HUES48 (cell line): ENCODE results near the gene CTSW.
"Not testable (repeated sequence)": the region's sequence is repeated elsewhere in the genome, so short reads cannot be mapped to it uniquely, and the experiment has no call there.

Source experiments
- H3K27ac ChIP-seq: one replicate; pipeline ENCODE4 v1.7.0; 2013; ENCODE audit warnings: low read depth, low read length, inconsistent platforms
- H3K27me3 ChIP-seq: 2 replicates; pipeline ENCODE4 v1.6.1; 2013; ENCODE audit warnings: mild to moderate bottlenecking, low read length; ENCODE audit not compliant: control insufficient read depth, insufficient read depth
- H3K36me3 ChIP-seq: 2 replicates; pipeline ENCODE4 v1.6.1; 2013; ENCODE audit warnings: low read length; ENCODE audit not compliant: control insufficient read depth, insufficient read depth
- H3K4me1 ChIP-seq: 2 replicates; pipeline ENCODE4 v1.6.1; 2013; ENCODE audit warnings: mild to moderate bottlenecking, low read length; ENCODE audit not compliant: control insufficient read depth, insufficient read depth
- H3K4me3 ChIP-seq: 2 replicates; pipeline ENCODE4 v1.5.1; 2013; ENCODE audit warnings: mild to moderate bottlenecking, low read depth, low read length
- H3K9ac ChIP-seq: 2 replicates; pipeline ENCODE4 v1.6.1; 2013; ENCODE audit warnings: mild to moderate bottlenecking, low read depth, low read length, moderate library complexity
- H3K9me3 ChIP-seq: 2 replicates; pipeline ENCODE4 v1.6.1; 2013; ENCODE audit warnings: low read length; ENCODE audit not compliant: control insufficient read depth, insufficient read depth

CTSW gene

DNA sequence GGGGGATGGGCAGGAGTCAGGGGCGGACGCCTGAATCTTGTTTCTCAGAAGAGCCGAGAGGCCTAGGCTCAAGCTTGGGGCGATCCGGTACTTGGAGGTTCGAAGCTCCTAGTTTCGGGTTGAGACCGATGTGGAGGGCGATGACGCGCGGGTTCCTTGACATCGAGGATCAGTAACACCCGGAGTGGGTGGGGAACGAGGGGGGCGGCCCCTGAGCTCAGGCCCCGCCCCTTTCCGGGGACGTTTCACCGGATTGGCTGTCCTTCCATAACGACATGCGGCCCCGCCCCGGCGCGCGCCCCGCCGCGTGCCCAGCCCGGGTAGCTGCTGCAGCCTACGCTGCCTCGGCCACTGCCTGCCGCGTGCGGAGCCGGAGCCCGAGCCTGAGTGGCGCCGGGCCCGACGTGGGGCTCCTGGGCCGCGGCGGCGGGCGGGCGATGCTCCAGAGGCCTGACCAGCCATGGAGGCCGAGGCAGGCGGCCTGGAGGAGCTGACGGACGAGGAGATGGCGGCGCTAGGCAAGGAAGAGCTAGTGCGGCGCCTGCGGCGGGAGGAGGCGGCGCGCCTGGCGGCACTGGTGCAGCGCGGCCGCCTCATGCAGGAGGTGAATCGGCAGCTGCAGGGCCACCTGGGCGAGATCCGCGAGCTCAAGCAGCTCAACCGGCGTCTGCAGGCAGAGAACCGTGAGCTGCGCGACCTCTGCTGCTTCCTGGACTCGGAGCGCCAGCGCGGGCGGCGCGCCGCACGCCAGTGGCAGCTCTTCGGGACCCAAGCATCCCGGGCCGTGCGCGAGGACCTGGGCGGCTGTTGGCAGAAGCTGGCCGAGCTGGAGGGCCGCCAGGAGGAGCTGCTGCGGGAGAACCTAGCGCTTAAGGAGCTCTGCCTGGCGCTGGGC lies 10.9 kb downstream of the CTSW start, which contains the start of gene CCDC85B:
TSS of gene CCDC85B (plus strand) at position 350 of the 895 bp plus-strand sequence. CDS start at position 461, 111 bp downstream.
- Histone ChIP-seq H3K27ac (peak within 1 kb of the TSS; percentile 75), H3K27me3 (peaks cover 18% of the 10 kb centered on the region), H3K9ac (peak within 1 kb of the TSS; percentile 77; the same call in 1 of the 2 replicates), H3K4me1 (peaks cover 25% of the 10 kb centered on the region), H3K36me3 (peaks cover 15% of the 10 kb centered on the region), H3K4me3 (peak within 1 kb of the TSS; percentile 85), H3K9me3 (no peaks in the 10 kb centered on the region)

DNA sequence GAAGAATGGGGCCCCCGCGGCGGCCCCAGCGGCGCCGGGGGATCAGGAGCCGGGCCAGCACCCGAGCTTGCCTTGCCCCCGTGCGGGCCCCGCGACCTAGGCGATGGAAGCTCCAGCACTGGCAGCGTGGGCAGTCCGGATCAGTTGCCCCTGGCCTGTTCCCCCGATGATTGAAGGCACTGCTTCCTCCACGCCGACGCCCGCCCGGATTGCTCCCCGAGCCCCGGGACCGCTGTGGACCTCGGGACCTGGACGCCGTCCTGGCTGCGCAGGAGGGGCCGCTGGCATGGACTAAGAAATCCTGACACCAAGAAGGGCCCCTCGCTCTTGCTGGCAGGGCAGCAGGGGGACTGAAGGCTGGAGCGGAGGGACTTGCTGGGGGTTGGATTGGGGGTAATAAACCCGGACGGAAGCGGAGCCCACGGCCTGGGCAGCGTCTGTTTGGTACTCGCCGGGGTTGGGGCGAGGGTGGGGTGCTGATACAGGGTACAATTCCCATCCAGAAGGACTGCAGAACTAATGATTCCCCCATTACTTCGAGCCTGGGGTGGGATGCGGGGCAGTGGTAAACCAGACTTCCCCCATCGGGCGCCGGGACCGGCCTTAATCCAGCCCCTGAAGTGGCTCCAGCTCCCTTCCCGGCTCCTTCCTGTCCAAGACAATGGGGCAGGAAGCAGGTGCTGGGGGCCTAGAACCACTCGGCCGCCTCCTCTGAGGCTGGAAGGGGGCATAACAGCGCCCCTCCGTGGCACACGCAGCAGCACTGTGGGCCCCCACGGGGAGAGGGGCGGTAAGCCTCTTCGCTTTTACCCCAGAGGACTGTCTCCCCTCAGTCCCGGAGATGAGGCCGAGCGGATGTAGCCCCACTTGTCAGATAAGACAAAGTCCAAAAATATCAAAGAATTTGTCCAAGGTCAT lies 11.8 kb downstream of the CTSW start:
- H3K9me3 ChIP-seq, result no peaks in the 10 kb centered on the region
- H3K27me3 ChIP-seq, result peaks cover 18% of the 10 kb centered on the region
- peaks cover 25% of the 10 kb centered on the region for H3K4me1 ChIP-seq
- H3K4me3 ChIP-seq, result peak overlapping the region; percentile 85
- H3K9ac ChIP-seq, result peak overlapping the region; percentile 77; the same call in 1 of the 2 replicates
- H3K36me3 ChIP-seq, result peaks cover 6% of the 10 kb centered on the region
- H3K27ac ChIP-seq, result peak overlapping the region; percentile 75

DNA sequence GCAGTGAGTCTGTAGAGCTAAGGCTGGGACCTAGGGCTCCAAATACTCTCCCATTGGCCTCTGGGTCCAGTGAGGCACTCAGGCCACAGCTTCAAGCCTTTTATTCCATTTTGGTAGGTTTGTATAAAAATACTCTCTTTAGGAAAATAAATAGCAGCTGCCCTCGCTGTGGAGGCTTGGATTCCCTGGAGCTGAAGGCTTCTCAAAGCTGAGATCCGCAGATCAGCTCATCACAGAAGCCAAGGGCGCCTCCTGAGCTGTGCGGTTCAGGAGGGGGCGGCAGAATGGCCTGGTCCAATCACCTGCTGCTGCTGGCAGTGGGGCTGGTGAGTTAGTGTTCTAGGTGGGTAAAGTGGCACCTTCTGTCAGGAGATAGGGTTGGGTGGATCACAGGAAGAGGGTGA lies 12.5 kb downstream of the CTSW start:
- Histone ChIP-seq H3K27me3 (peaks cover 18% of the 10 kb centered on the region), H3K27ac (peak overlapping the region; percentile 75), H3K4me3 (peak overlapping the region; percentile 85), H3K4me1 (peaks cover 25% of the 10 kb centered on the region)
- H3K9me3 ChIP-seq, H3K36me3 ChIP-seq, H3K9ac ChIP-seq: not testable (repeated sequence)

DNA sequence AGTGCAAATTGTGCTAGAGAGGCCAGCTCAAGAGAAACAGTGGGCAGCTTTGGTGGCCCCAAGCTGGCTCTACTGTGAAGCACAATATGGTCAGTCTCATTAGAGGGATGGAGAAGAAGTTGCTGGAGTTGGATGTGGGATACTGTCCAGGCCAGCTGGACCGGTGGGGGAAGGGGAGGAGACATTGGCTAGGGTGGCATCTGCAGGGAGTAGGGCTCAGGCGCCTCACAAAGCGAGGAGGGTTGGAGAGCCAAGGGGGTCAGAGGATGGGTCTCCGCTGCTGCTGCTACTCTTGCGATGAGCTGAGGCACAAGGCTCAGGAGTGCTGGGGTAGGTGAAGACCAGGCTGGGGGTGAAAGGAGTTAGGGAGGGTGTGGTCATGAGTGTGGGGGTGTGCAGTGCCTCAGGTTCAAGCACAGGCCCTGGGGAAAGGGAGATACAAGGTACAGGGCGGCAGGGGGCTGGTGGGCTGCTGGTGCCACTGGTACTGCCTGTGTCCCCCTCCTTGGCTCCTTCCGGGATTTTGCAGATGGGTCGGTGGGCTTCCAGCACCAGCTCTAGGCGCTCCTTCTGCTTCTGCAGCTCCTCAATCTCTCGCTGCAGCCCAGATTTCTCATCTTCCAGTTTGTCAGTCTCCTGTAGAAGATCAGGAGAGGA lies 13.2 kb downstream of the CTSW start:
- peaks cover 22% of the 10 kb centered on the region for H3K4me1 ChIP-seq
- H3K27ac ChIP-seq, result no peak overlapping the region
- no peak overlapping the region for H3K9ac ChIP-seq
- H3K27me3 ChIP-seq, result peaks cover 18% of the 10 kb centered on the region
- H3K9me3 ChIP-seq, result no peaks in the 10 kb centered on the region
- no peaks in the 10 kb centered on the region for H3K36me3 ChIP-seq
- no peak overlapping the region for H3K4me3 ChIP-seq

DNA sequence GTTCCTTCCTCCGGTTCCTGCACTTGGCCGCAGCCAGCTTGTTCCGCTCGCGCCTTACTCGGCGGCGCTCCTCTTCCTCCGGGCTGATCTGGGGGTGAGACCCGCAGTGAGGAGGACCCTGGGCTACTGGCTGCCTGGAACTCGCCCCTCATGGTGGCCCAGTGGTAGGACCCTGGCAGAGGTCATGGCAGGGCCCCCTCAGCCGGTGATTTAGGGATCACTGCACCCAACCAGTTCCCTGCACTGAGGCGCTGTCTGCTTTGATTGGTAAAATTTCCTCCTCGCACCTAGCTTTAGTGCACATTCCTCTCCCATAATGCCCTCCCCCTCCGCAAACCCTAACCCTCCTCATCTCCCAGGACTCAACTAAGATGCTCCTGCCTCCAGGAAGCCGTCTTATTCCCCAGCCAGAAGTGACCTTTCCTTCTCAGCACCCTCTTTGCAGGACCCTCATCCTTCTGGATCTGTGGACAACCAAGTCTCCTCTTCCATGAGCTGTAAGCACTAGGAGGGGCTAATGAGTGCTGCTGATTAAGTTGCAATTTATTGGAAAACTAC lies 14.5 kb downstream of the CTSW start:
- Histone ChIP-seq H3K27ac (no peak overlapping the region), H3K9me3 (no peaks in the 10 kb centered on the region), H3K36me3 (no peaks in the 10 kb centered on the region), H3K4me1 (peaks cover 19% of the 10 kb centered on the region), H3K9ac (no peak overlapping the region), H3K4me3 (no peak overlapping the region), H3K27me3 (peaks cover 27% of the 10 kb centered on the region)

DNA sequence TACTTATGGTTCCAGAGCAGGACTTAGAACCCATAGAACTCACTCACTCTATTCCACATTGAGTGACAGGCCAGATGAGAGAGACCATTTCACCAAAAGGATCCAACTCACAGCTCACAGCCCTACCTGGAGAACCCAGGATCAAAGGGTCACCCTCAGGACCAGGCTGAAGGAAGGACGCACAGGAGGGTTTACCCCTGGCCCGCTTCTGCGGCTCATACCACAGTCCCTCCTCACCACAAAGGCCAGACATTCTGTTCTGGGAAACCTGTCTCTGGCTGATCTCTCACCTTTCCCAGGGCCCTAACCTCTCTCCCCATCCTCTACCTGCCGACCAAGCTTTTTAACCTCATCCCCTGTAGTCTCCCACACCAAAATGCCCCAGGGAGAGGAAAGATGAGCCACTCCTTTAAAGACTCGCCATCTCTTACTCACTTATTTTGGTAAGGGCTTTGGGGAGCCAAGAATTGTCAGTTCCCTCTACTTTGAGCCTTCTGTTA lies 15.9 kb downstream of the CTSW start:
- peaks cover 25% of the 10 kb centered on the region for H3K27me3 ChIP-seq
- H3K4me1 ChIP-seq, result peaks cover 10% of the 10 kb centered on the region; the same call in 1 of the 2 replicates
- no peaks in the 10 kb centered on the region for H3K36me3 ChIP-seq
- no peak overlapping the region for H3K9ac ChIP-seq
- no peaks in the 10 kb centered on the region for H3K9me3 ChIP-seq
- no peak overlapping the region for H3K27ac ChIP-seq
- H3K4me3 ChIP-seq, result no peak overlapping the region

DNA sequence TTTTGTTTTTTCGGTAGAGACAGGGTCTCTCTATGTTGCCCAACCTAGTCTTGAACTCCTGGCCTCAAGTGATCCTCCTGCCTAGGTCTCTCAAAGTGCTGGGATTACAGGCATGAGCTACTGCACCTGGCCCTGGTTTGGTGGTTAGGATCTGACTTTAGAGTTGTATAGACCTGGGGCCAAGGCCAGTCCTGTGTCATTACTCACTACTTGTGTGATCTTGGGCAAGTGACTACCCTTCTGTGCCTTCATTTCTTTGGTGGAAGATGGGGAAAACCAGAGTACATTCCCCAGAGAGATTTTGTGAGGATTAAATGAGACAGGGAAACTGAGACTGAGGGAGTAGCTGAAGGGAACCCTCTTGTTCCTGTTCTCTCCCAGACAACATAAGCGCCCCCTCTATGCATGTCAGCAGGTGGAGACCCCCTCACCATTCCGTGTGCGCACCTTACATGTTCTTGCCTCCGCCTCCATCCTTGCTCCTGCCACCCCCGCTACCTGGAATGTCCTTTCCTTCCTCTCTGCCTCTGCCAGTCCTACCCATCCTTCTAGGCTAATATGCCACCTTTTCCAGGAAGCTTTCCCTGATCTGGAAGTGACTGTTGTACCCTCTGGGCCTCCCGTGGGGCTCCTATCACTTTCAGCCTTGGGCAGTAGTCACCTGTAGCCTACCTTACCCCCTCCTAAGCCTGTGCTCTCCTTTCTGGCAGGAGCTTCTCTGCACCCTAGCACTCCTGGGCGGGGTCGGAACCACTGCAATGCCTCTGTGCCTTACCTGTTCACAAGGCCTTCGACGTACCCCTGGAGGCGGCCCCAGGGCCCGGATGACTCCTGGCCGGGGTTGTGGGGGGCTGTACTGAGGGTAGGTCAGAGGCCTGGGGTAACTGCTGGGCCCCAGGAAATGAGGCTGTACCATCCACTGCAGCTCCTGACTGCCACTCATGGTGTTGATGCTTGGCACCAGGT lies 16.7 kb downstream of the CTSW start:
- Histone ChIP-seq H3K27me3 (peaks cover 31% of the 10 kb centered on the region), H3K36me3 (no peaks in the 10 kb centered on the region), H3K9ac (no peak overlapping the region), H3K4me3 (no peak overlapping the region), H3K9me3 (no peaks in the 10 kb centered on the region), H3K4me1 (peaks cover 10% of the 10 kb centered on the region; the same call in 1 of the 2 replicates), H3K27ac (no peak overlapping the region)

DNA sequence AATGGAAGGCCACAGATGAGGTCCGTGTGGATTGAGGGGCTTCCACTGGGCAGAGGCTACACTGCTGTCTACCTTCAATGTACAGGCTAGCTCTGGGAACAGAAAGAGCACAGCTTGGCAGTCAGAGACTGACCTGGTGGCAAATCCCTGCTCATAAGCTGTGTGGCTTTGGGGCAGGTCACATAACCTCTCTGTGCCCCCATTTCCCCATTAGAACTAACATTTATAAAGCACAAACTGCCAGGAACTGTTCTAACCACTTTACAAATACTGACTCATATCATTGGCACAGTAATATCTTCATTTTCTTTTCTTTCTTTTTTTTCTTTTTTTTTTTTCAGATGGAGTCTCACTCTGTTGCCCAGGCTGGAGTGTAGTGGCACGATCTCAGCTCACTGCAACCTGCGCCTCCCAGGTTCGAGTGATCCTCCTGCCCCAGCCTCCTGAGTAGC lies 17.4 kb downstream of the CTSW start:
- Histone ChIP-seq H3K27ac (no peak overlapping the region), H3K9me3 (no peaks in the 10 kb centered on the region), H3K27me3 (peaks cover 35% of the 10 kb centered on the region), H3K4me1 (peaks cover 7% of the 10 kb centered on the region; the same call in 1 of the 2 replicates), H3K36me3 (no peaks in the 10 kb centered on the region), H3K4me3 (no peak overlapping the region), H3K9ac (no peak overlapping the region)

DNA sequence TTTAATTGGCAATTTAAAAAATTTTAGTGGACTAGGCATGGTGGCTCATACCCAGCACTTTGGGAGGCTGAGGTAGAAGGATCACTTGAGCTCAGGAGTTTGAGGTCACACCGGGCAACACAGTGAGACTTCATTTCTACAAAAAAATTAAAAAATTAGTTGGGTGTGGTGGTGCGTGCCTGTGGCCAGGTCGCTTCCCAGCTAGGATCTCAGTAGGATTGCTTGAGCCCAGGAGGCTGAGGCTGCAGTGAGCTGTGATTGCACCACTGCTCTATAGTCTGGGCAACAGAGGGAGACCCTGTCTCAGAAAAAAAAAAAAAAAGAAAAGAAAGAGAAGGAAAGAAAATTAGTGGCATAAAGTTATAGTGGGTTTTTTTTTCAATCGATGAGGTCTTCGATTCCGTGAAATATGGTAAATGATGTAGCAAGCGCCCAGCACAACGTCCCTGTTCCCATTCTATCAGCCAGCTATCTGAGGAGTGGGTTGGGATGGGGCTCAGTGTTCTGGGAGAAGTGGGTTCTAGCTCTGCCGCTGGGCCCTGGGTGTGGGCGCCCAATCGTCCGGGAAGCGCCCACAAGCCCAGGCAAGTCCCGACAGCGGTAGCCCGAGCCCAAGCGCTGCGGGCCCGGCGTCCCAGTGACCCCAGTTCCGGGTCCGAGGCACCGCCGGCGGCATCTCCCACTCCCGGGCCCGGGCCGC lies 19.2 kb downstream of the CTSW start:
- peak overlapping the region; percentile 69; the same call in 1 of the 2 replicates for H3K9ac ChIP-seq
- no peaks in the 10 kb centered on the region for H3K9me3 ChIP-seq
- H3K36me3 ChIP-seq, result no peaks in the 10 kb centered on the region
- H3K4me1 ChIP-seq, result peaks cover 9% of the 10 kb centered on the region
- H3K27ac ChIP-seq, result no peak overlapping the region
- H3K27me3 ChIP-seq, result peaks cover 52% of the 10 kb centered on the region
- H3K4me3 ChIP-seq, result peak overlapping the region; percentile 64
